Measurements from ENCODE around the gene SNN.

The SNN gene

DNA sequence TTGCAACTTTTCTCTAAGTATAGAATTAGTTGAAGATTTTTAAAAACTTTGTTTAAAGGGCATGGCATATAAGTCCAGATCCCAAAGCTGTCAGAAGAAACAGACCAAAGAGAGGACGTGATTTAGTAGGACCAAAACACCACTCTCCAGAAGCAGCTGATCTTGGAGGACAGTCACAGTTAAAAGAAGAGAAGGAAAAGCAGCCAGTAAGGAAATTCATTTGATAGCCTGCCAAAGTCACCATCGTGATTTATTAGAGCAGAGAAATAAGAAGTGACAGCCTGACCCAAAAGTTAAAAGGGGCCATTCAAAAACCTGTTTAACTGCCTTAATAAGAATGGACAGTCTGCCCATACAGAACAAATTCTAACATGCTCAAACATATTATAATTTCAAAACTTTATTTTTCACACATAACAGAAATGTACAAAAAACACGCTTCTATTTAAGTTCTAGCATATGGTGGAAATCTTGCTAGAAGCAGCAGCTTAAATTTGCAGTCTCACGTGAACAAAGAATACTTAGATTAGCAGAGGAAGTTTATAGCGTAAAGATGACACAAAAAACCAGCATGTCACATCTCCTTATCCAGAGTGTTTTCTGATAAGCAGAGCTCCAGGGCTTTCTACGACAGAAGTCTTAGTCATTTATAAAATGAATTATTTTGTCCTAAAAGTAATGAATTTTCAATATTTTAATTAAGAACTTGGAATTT, 37.2 kb downstream of the SNN start:
- no peak for DNase-seq

DNA sequence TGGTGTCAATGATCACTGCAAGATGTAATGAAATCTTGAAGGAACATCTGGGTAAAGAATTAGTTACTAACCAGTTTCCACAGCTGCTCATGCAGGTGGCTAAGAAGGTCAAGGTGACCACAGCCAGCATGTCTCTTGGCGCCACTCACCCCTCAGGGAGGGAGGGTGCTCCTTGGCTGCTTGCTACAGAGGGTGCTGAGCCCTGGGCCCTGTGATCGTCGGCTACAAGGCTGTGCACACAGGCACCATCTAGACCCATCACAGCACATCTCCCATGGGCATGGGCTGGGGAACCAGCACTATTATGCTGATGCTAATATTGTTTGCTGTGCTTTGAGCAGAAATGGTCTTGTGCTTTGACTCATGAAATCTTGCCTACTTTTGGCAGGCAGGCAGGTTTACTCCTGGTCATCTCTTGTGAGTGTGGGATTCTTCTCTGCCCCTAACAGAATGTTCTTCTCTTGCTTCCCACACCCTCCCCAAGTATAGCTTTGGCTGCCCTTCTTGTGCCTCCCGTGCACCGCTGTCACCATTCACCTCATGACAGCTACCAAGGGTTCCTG, 38.0 kb downstream of the SNN start:
- DNase-seq = no peak

DNA sequence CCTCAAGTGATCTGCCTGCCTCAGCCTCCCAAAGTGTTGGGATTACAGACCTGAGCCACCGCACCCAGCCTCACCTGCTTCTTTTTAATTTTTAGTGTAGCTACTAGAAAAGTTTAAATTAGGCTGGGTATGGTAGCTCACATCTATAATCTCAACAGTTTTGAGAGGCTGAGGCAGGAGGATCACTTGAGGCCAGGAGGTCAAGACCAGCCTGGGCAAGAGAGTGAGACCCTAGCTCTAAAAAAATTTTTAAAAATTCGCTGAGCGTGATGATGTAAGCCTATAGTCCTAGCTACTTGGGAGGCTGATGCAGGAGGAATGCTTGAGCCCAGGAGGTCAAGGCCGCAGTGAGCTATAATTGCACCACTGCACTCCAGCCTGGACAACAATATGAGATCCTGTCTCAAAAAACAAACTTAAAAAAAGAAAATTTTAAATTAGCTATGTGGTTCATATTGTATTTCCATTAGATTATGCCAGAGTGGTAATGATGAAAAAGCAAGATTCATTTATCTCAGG, 39.5 kb downstream of the SNN start:
- DNase-seq = no peak

DNA sequence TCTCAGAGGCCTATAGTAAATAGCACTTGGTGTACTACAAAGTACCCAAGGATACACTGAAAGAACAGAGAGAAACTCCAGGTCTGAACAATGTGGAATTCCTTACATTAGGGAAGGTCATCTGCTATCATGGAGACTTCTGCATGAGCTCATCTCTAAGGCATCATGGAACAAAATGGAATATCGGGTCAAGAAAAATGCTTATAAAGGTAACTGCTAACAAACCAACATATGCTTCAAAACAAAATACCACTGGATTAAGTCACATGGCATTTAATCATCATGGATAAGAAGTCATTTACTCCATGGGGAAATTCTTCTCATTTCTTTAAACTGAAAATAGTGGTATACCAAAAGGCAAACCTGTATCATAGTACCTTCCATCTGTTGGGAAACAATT, 40.2 kb downstream of the SNN start:
- DNase-seq = no peak

DNA sequence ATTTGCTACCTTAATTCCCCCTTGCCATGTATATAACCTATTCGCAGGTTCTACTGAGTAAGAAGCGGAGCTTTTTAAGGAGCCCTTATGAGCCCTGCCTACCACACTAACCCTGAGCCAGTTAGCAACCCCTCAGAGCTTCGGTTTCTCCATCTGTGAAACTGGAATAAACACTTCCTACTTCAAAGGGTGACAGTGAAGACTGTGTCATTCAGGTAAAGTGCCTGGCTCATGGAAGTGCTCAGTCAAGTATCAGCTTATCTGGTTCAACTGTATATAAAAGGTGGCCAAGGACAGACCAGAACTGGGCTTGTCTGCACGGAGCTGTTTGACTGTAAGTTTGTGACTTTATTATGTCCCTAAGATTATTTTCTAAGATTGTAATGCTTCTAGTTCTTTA, 43.4 kb downstream of the SNN start:
- DNase-seq = no peak

DNA sequence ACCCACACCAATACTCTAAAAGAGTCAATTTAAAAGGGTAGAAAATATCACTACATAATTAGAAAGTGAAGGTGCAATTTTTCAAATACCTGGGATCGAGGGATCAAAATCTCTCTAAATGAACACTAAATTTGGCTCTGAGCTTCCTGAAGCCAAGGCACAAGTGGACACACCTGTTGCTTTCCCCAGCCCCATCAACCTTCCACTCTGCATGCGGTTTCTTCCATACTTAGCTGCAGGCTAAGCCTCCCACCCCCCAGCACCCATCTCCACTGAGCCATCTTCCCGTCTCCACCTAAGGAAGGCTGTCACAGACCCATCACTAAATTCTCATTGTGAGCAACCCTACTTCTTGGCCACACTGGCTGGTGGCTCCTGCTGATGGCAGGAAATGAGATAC, 43.9 kb downstream of the SNN start:
- DNase-seq = no peak

DNA sequence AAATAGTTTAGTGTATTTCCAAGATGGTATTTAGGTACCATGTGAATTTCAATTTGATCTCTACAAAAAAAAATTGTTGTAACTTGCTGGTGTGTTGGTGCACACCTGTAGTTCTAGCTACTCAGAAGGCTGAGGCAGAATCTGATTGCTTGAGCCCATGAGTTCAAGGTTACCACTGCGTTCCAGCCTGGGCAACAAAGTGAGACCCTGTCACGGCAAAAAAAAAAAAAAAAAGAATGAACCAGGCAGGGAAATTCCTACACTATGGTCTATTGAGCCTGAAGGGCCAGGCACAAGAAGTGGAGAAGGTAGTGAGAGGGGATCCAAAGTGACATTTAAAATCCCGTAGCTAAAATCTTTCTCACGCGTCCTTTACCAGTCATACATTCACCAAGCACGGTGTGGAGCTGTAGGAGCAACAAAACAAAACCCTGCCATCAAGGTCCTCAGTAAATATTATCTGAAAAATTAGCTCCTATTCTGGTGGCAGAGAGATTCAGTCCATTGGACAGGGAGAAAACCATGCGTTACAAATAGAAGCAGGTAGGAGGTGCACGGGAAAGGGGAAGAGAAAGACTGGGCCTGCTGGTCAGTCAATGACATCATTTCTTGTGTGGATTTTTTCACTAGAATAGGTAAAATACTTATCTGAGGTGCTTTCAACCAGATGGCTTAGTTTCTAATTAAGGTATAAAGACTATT, 47.1 kb downstream of the SNN start:
- no peak for DNase-seq

DNA sequence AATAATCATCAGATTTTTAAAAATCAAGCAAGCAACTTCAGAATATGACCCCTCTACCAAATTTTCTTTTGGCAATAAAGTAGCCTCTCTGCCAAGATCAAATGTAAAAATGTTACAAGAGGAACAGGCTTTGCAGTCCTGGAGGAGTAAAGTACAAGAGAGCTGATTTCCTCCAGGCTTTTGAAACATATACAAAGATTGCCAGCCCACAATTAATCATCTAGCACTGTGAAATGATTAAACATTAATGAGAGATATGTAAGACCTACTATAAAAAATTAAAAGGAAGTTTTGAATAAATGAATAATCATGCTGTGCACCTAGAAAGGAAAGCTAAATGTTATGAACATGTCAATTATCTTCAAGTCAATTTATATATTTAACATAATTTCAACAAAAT, 48.1 kb downstream of the SNN start:
- no peak for DNase-seq

DNA sequence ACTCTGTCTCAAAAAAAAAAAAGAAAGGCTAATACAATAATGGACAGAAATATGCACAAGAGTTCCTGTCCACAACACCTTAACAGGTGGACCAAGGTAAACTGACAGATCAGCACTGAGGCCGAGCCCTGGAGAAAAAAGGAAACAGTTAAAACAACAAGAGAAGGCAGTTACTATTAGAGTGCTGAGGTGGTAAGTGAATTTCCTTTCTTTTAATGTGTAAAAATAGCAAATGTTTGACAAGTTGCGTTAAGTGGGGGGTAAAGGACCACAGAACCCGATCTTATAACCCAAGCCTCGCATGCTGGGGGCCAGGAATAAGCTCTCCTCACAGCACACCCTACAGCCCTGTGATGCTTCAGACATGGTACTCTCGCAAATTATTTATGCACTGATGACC, 49.6 kb downstream of the SNN start:
- no peak for DNase-seq

DNA sequence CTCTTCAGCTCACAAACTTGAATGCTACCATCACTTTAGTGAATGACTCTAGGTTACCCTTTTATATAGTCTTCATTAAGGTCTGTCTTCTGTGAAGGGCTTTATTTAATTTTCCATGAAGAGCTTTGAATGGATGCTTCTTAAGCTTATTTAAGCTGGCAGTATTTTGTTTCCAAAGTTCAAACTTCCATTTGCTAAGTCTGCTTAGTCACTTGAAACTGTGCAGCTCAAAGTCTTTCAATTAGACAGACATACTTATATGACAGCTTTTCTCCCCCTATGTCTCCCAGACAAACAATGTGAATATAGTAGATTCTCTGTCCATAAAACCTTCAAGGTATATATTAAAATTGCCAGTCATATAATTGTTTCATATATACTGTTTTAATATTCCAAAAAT, 50.9 kb downstream of the SNN start:
- no peak for DNase-seq

DNA sequence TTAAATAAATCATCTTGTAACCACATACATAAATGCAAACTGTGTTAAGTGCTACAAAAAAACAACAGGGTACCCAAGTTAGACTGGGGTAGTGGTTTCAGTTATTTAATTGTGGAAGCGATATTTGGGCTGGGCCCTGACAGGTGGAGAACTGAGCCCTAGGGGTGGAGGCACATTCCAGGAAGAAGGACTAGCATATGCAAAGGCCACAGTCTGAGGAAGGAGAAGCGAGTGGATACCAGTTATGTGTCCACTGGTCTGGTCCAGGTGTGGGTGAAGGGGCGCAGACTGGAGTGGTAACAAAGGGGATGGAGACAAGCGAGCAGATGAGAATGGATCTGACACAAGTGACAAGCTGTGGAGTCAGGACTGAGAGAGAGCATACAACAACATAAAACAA, 51.5 kb downstream of the SNN start:
- DNase-seq = no peak

DNA sequence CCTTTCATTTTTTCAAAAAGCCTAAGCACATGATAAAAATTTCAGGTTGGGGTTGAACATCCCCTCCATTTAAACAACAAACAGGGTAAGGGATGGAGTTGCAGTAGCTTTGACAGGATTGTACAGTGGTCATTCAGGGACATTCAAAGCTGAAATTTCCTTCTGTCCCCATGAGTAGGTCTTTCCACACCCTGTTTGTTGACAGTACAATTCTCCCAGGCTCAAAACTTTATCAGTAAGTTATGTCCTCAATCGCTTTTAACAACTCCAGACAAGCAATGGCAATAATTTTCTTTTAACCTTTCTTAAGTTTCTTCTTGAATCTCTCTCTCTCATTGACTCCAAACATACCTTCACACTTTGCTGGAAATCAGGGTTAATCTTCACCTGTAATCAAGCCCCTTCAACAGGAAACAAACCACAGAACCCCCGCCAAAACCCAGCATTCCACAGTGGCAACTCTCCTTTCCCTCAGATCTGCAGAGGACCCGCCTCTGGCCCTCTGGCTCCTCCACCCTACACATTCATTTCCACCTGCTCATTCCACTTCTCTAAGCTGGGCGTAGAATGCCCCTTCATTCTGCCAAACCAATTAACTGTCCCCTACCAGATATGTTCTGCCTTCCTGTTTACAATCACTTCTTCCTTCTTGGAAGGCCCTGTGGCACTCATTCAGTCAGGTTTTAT, 53.7 kb downstream of the SNN start:
- DNase-seq = no peak

DNA sequence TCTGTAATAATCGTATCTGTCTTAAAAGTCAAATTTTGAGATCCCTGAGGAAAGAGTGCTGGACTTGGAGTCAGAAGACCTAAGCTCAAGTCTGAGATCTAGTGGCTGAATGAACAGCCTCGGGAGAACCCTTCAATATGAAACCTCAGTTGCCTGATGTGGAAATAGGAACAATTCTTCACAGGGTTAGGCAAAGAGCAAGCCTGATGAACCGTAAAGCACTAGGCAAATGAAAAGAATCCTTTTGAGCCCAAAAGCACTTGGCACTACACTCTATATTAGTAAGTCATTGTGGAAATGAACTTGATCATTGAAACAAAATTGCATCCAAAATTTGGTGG, 54.2 kb downstream of the SNN start:
- DNase-seq = no peak

DNA sequence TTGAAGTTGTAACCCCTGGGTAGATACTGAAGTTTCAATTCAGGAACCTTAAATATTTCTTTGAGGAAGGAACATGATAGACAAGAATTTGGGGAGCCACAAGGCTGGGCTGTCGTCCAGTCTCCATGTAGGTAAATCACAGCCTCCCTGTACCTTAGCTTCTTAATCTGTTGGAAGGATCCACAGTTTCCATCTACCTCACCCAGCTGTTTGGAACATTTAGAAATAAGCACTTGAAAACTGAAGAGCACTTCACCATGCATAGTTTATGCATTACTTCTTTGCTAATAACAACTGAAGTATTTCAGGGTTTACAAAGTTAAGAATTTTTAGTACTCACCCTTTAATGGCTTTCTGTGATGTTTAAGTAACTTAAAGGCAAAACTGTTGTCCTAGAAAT, 57.2 kb downstream of the SNN start:
- DNase-seq = no peak

DNA sequence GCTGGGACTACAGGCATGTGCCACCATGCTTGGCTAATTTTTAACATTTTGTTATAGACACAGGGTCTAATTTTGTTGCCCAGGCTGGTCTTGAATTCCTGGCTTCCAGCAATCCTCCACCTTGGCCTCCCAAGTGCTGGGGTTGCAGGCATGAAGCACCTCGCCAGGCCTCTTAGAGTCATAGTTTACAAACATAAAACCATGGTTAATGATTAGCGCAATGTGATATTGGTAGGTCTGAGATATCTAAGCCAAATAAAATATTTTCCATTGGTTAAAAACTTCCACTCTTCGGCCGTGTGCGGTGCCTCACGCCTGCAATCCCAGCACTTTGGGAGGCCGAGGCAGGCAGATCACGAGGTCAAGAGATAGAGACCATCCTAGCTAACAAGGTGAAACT, 57.8 kb downstream of the SNN start:
- no peak for DNase-seq

DNA sequence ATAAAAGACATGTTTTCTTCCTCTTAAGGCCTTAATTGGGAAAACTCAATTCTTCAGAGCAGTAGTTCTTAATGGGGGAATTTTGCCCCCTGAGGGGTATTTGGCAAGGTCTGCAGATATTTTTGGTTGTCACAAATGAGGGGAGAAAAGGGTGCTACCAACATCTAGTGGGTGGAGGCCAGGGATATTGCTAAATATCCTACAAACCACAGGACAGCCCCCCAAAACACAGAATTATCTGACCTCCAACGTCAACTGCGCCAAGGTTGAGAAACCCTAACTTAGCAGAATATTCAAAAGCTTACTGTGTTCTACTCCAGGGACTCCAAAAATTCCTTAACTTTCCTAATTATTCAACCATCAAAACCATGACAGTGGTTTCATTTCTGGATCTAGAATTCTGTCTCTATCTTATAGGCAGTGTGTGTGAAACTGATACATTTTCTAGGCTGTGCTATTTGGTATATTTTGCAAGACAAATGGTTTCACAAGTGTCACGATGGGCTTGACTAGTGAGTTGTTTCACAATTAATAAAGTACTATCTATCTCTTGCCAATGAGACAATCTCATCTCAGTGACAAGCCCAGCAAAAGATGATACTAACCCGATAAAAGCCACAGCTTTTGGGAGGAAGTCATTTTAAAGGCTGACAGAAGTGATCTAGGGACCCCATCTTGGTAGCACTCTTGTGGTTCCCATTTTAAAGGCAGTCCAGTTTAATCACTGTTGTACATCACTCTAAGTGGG, 59.7 kb downstream of the SNN start:
- DNase-seq = no peak

All from T1000 (cell line).